ENCODE data around the gene TEX29.

The TEX29 gene

GRCh38 chr13:111370570-111371535 is 50.4 kb downstream of the TEX29 start:
- no peak for DNase-seq

GRCh38 chr13:111371720-111372119 is 51.3 kb downstream of the TEX29 start:
- no peak for DNase-seq

- DNase-seq: no peak
Observed at GRCh38 chr13:111372651-111373425, 52.4 kb downstream of the TEX29 start.

- no peak for DNase-seq
Observed at GRCh38 chr13:111373486-111373885, 53.0 kb downstream of the TEX29 start.

- no peak for DNase-seq
Observed at GRCh38 chr13:111380431-111380830, 60.0 kb downstream of the TEX29 start.

GRCh38 chr13:111382411-111382810 is 62.0 kb downstream of the TEX29 start:
- DNase-seq: no peak

GRCh38 chr13:111382877-111383276 is 62.4 kb downstream of the TEX29 start:
- no peak for DNase-seq

- no peak for DNase-seq
Observed at GRCh38 chr13:111383591-111384440, 63.4 kb downstream of the TEX29 start.

- DNase-seq: no peak
Observed at GRCh38 chr13:111384441-111385182, 64.2 kb downstream of the TEX29 start.

- DNase-seq: no peak
Observed at GRCh38 chr13:111385183-111385857, 64.9 kb downstream of the TEX29 start.

- DNase-seq: no peak
Observed at GRCh38 chr13:111387026-111387871, 66.8 kb downstream of the TEX29 start.

GRCh38 chr13:111387945-111388600 is 67.6 kb downstream of the TEX29 start:
- no peak for DNase-seq

GRCh38 chr13:111388851-111389500 is 68.5 kb downstream of the TEX29 start:
- no peak for DNase-seq

- DNase-seq: no peak
Observed at GRCh38 chr13:111389621-111390521, 69.4 kb downstream of the TEX29 start.

- DNase-seq: no peak
Observed at GRCh38 chr13:111390522-111391270, 70.3 kb downstream of the TEX29 start.

- no peak for DNase-seq
Observed at GRCh38 chr13:111392486-111392885, 72.0 kb downstream of the TEX29 start.

- no peak for DNase-seq
Observed at GRCh38 chr13:111393221-111393790, 72.9 kb downstream of the TEX29 start.

All from inflammatory macrophage (primary cell).